Caco-2 (cell line): Measurements from ENCODE around the gene ARL5A. TPM values are rescaled to one million over a fixed set of nuclear protein-coding genes. Genes with fewer than 3 reads are reported as not detected.

Experiments
- BruUV-seq: library from RNA; stranded (reverse); fragments of 400-500 nt; replicated peaks from 2 replicates; lab custom pipeline; 2021; lab: Mats Ljungman, UMichigan
- CTCF ChIA-PET: fragments of 300-600 bp; sonication (Branson Sonifier 250); formaldehyde crosslinking; loops from one replicate; lab custom pipeline; 2022; ENCODE audit warnings: antibody characterized with exemption; lab: Charles Lee
- POLR2A ChIA-PET: fragments of 300-600 bp; sonication (Branson Sonifier 250); formaldehyde crosslinking; loops from one replicate; lab custom pipeline; 2022; ENCODE audit warnings: antibody characterized with exemption; lab: Charles Lee
- DNase-seq, 2 experiments: peaks; one replicate each; pipeline versions ENCODE4 v3.0.0 to v3.0.0-alpha.2; 2020 to 2022
- H3K27me3 ChIP-seq: replicated peaks from 2 replicates; pipeline ENCODE4 v1.6.0; 2011; ENCODE audit warnings: low read length; ENCODE audit not compliant: control insufficient read depth, insufficient read depth
- H3K36me3 ChIP-seq: 2 replicates; pipeline ENCODE4 v1.5.1; 2011; ENCODE audit warnings: low read length; ENCODE audit not compliant: control insufficient read depth, insufficient read depth
- H3K4me1 ChIP-seq: fragments of 250-450 bp; sonication (Bioruptor Pico); 2 replicates; pipeline ENCODE4 v1.5.1; 2020; ENCODE audit warnings: mild to moderate bottlenecking
- H3K4me3 ChIP-seq: 2 replicates; pipeline ENCODE4 v1.5.1; 2011; ENCODE audit warnings: low read depth, mild to moderate bottlenecking, control low read depth, low read length
- H3K9me3 ChIP-seq: fragments of 250-450 bp; sonication (Bioruptor Pico); 2 replicates; pipeline ENCODE4 v1.5.1; 2020; ENCODE audit warnings: mild to moderate bottlenecking, moderate library complexity
- H3K27ac Mint-ChIP-seq: one replicate; pipeline ENCODE4 v1.8.0; 2022; ENCODE audit warnings: mixed read lengths; ENCODE audit not compliant: unreplicated experiment
- H3K27me3 Mint-ChIP-seq: one replicate; pipeline ENCODE4 v1.8.0; 2022; ENCODE audit warnings: mixed read lengths; ENCODE audit not compliant: insufficient read depth, unreplicated experiment
- H3K36me3 Mint-ChIP-seq: one replicate; pipeline ENCODE4 v1.8.0; 2022; ENCODE audit warnings: mild to moderate bottlenecking, mixed read lengths; ENCODE audit not compliant: insufficient read depth, unreplicated experiment
- H3K4me1 Mint-ChIP-seq: one replicate; pipeline ENCODE4 v1.8.0; 2022; ENCODE audit warnings: low read depth, mixed read lengths; ENCODE audit not compliant: unreplicated experiment
- H3K4me3 Mint-ChIP-seq: one replicate; pipeline ENCODE4 v1.8.0; 2022; ENCODE audit warnings: mild to moderate bottlenecking, moderate library complexity, mixed read lengths; ENCODE audit not compliant: unreplicated experiment
- H3K9me3 Mint-ChIP-seq: one replicate; pipeline ENCODE4 v1.8.0; 2022; ENCODE audit warnings: mixed read lengths; ENCODE audit not compliant: unreplicated experiment
- intact Hi-C: fragments of 100-400 bp; cut with micrococcal nuclease; formaldehyde crosslinking; loops from one replicate; pipeline ENCODE4 v1.10.0; 2022; ENCODE audit not compliant: unreplicated experiment
- total RNA-seq: library from RNA; stranded (reverse); gene quantifications from 2 replicates; pipeline ENCODE4 v1.2.3, GENCODE V29; 2022
- TF ChIP-seq, protein P1 (sequence below), 2 experiments: fragments of 200-600 bp in 1 of 2; IDR thresholded peaks; 1 replicate in 1 of 2; 2 replicates in 1 of 2; pipeline versions ENCODE4 v1.5.1 to v1.8.0; 2011 to 2022; ENCODE audit warnings: antibody characterized with exemption in 1 of 2, control low read depth in 1 of 2, inconsistent platforms in 1 of 2, low read depth in 1 of 2, low read length in 1 of 2, mild to moderate bottlenecking in 1 of 2, moderate library complexity in 1 of 2; ENCODE audit not compliant: insufficient read depth in 1 of 2, severe bottlenecking in 1 of 2, unreplicated experiment in 1 of 2

Gene ARL5A
- total RNA-seq, 1 experiment from 2014 or later, result 58.3 TPM

DNA sequence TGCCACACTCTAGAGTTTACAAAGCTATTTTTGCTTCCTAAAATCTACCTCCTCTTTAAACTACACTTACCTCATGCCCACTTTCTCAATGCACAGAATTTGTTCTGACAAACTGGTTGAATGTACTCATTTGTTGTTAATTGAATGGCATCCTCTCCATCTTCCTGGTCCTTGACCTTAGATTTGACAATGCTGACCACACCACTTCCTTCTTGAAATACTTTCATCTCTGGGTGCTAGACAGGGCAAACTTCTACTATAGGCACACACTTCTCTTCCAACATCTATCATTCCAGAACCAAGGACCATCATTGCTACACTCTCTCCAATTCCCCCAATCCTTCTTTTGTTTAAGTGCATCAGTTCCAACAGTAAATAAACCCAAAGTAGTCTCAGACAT is 22.3 kb downstream of the ARL5A start:
- DNase-seq, result no peak
- Mint-ChIP-seq H3K4me3 (no peak overlapping the region), H3K4me1 (no peaks in the 10 kb centered on the region), H3K27me3 (no peaks in the 10 kb centered on the region), H3K27ac (no peak overlapping the region), H3K9me3 (no peaks in the 10 kb centered on the region), H3K36me3 (peaks cover 20% of the 10 kb centered on the region)
- no peaks in the 10 kb centered on the region for H3K9me3 ChIP-seq
- H3K4me1 ChIP-seq, result no peaks in the 10 kb centered on the region
- H3K36me3 ChIP-seq, result no peaks in the 10 kb centered on the region; the same call in 1 of the 2 replicates
- no peak overlapping the region for H3K4me3 ChIP-seq
- no peaks in the 10 kb centered on the region for H3K27me3 ChIP-seq
- intact Hi-C loops, result no loop called here
- TF ChIP-seq, protein P1, sequence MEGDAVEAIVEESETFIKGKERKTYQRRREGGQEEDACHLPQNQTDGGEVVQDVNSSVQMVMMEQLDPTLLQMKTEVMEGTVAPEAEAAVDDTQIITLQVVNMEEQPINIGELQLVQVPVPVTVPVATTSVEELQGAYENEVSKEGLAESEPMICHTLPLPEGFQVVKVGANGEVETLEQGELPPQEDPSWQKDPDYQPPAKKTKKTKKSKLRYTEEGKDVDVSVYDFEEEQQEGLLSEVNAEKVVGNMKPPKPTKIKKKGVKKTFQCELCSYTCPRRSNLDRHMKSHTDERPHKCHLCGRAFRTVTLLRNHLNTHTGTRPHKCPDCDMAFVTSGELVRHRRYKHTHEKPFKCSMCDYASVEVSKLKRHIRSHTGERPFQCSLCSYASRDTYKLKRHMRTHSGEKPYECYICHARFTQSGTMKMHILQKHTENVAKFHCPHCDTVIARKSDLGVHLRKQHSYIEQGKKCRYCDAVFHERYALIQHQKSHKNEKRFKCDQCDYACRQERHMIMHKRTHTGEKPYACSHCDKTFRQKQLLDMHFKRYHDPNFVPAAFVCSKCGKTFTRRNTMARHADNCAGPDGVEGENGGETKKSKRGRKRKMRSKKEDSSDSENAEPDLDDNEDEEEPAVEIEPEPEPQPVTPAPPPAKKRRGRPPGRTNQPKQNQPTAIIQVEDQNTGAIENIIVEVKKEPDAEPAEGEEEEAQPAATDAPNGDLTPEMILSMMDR (IDR thresholded peaks at IDR 0.05; ENCODE audit: insufficient read depth in 1 of 2, low read depth in 1 of 2, low read length in 1 of 2, severe bottlenecking in 1 of 2, unreplicated experiment in 1 of 2), result no peak
- CTCF ChIA-PET, result no interaction called here
- no TSS peak for BruUV-seq
- POLR2A ChIA-PET, result no interaction called here

DNA sequence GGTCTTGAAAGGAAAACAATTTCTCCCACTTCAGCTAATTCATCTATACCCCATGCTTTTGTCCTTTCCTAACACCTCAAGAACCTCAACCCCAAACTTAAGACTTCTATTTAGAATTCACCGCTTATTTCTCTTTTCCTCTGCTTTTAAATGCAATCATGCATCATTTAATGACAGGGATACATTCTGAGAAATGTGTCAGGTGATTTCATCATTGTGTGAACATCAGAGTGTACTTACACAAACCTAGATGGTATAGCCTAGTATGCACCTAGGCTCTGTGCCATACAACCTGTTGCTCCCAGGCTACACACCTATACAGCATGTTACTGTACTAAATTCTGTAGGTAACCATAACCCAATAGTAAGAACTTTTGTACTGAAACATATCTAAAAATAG is 22.9 kb downstream of the ARL5A start:
- H3K4me3 ChIP-seq, result no peak overlapping the region
- H3K36me3 ChIP-seq, result no peaks in the 10 kb centered on the region; the same call in 1 of the 2 replicates
- H3K27me3 ChIP-seq, result no peaks in the 10 kb centered on the region
- H3K9me3 ChIP-seq, result no peaks in the 10 kb centered on the region
- Mint-ChIP-seq H3K4me1 (no peaks in the 10 kb centered on the region), H3K27me3 (no peaks in the 10 kb centered on the region), H3K4me3 (no peak overlapping the region), H3K27ac (no peak overlapping the region), H3K9me3 (no peaks in the 10 kb centered on the region), H3K36me3 (peaks cover 18% of the 10 kb centered on the region)
- ChIA-PET CTCF (no interaction called here), POLR2A (no interaction called here)
- no TSS peak for BruUV-seq
- no peaks in the 10 kb centered on the region for H3K4me1 ChIP-seq
- intact Hi-C loops, result no loop called here
- TF ChIP-seq, protein P1 (IDR thresholded peaks at IDR 0.05; ENCODE audit: insufficient read depth in 1 of 2, low read depth in 1 of 2, low read length in 1 of 2, severe bottlenecking in 1 of 2, unreplicated experiment in 1 of 2), result no peak
- no peak for DNase-seq

DNA sequence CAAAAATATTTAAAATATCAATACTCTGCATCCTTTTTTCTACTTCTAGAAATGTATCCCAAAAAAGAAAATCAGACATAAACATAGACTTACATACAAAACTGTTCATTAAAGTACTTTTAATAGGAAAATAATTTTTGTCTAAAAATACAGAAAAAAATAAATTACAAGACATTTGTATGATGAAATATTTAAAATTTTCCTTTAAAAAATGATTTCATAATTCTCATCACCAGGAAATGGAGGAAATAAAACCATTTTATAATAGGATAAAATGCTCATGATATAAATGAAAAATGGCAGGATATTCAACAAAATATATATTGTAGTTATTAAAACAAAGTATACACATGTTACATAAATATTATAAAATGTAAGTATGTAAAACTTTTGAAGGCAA is 24.4 kb downstream of the ARL5A start:
- Mint-ChIP-seq H3K27me3 (no peaks in the 10 kb centered on the region), H3K4me1 (no peaks in the 10 kb centered on the region), H3K27ac (no peak overlapping the region), H3K36me3 (peaks cover 14% of the 10 kb centered on the region), H3K9me3 (no peaks in the 10 kb centered on the region), H3K4me3 (no peak overlapping the region)
- ChIA-PET CTCF (no interaction called here), POLR2A (no interaction called here)
- Histone ChIP-seq H3K36me3 (no peaks in the 10 kb centered on the region; the same call in 1 of the 2 replicates), H3K4me3 (no peak overlapping the region), H3K27me3 (no peaks in the 10 kb centered on the region), H3K9me3 (no peaks in the 10 kb centered on the region), H3K4me1 (no peaks in the 10 kb centered on the region)
- intact Hi-C loops, result no loop called here
- DNase-seq, result no peak
- TF ChIP-seq, protein P1 (IDR thresholded peaks at IDR 0.05; ENCODE audit: insufficient read depth in 1 of 2, low read depth in 1 of 2, low read length in 1 of 2, severe bottlenecking in 1 of 2, unreplicated experiment in 1 of 2), result no peak
- BruUV-seq, result no TSS peak
